Mesenchymal stem cell (in vitro differentiated cells and primary cell): Measurements from ENCODE around the gene SCGB1A1.

Source experiments
- DNase-seq: peaks from one replicate; pipeline ENCODE4 v3.0.0-alpha.2; 2013
- H2AFZ ChIP-seq: one replicate; pipeline ENCODE4 v1.6.1; 2013; ENCODE audit warnings: low read depth, mild to moderate bottlenecking, control low read depth, inconsistent platforms, low read length, moderate library complexity
- H2AK5ac ChIP-seq: 2 replicates; pipeline ENCODE4 v1.6.1; 2013; ENCODE audit warnings: low read length, moderate library complexity, mild to moderate bottlenecking, inconsistent platforms; ENCODE audit not compliant: severe bottlenecking
- H2BK120ac ChIP-seq: one replicate; pipeline ENCODE4 v1.6.1; 2013; ENCODE audit warnings: low read depth, mild to moderate bottlenecking, inconsistent platforms, low read length, moderate library complexity
- H2BK12ac ChIP-seq, 2 experiments: one replicate each; pipeline ENCODE4 v1.6.1; 2013; ENCODE audit warnings: inconsistent platforms in 2 of 2, low read length in 2 of 2, mild to moderate bottlenecking in 2 of 2, moderate library complexity in 2 of 2, control low read depth in 1 of 2
- H2BK15ac ChIP-seq: one replicate; pipeline ENCODE4 v1.6.1; 2013; ENCODE audit warnings: mild to moderate bottlenecking, low read depth, inconsistent platforms; ENCODE audit not compliant: poor library complexity, severe bottlenecking
- H2BK5ac ChIP-seq: 2 replicates; pipeline ENCODE4 v1.6.1; 2013; ENCODE audit warnings: low read depth, mild to moderate bottlenecking, low read length, control low read depth, inconsistent platforms; ENCODE audit not compliant: poor library complexity, severe bottlenecking
- H3K14ac ChIP-seq, 2 experiments: one replicate each; pipeline ENCODE4 v1.6.1; 2013; ENCODE audit warnings: inconsistent platforms in 2 of 2, low read length in 2 of 2, control low read depth in 1 of 2, mild to moderate bottlenecking in 1 of 2, moderate library complexity in 1 of 2
- H3K18ac ChIP-seq, 2 experiments: one replicate each; pipeline ENCODE4 v1.6.1; 2013; ENCODE audit warnings: inconsistent platforms in 2 of 2, low read length in 2 of 2, control low read depth in 1 of 2, low read depth in 1 of 2, mild to moderate bottlenecking in 1 of 2
- H3K23ac ChIP-seq, 2 experiments: one replicate each; pipeline ENCODE4 v1.6.1; 2013; ENCODE audit warnings: inconsistent platforms in 2 of 2, low read length in 2 of 2, mild to moderate bottlenecking in 2 of 2, moderate library complexity in 2 of 2, control low read depth in 1 of 2
- H3K27ac ChIP-seq: 2 replicates; pipeline ENCODE4 v1.5.1; 2013; ENCODE audit warnings: mild to moderate bottlenecking, moderate library complexity, low read length, control low read depth, inconsistent platforms; ENCODE audit not compliant: poor library complexity, severe bottlenecking
- H3K27me3 ChIP-seq, 2 experiments: 2 replicates each; pipeline versions ENCODE4 v1.6.1 to v1.7.0; 2013; ENCODE audit warnings: low read length in 2 of 2, mild to moderate bottlenecking in 2 of 2, moderate library complexity in 2 of 2, control low read depth in 1 of 2, inconsistent platforms in 1 of 2; ENCODE audit not compliant: control insufficient read depth in 1 of 2, insufficient read depth in 1 of 2
- H3K36me3 ChIP-seq, 2 experiments: 2 replicates each; pipeline versions ENCODE4 v1.6.1 to v1.7.0; 2013; ENCODE audit warnings: low read length in 2 of 2, control low read depth in 1 of 2, inconsistent platforms in 1 of 2, low read depth in 1 of 2, mild to moderate bottlenecking in 1 of 2; ENCODE audit not compliant: insufficient read depth in 2 of 2, control insufficient read depth in 1 of 2
- H3K4ac ChIP-seq, 2 experiments: one replicate each; pipeline ENCODE4 v1.6.1; 2013; ENCODE audit warnings: inconsistent platforms in 2 of 2, low read length in 2 of 2, mild to moderate bottlenecking in 2 of 2, moderate library complexity in 2 of 2, control low read depth in 1 of 2, low read depth in 1 of 2
- H3K4me1 ChIP-seq: 2 replicates; pipeline ENCODE4 v1.6.1; 2013; ENCODE audit warnings: low read depth, low read length, control low read depth; ENCODE audit not compliant: control insufficient read depth, insufficient read depth
- H3K4me2 ChIP-seq: 2 replicates; pipeline ENCODE4 v1.6.1; 2013; ENCODE audit warnings: low read length, mild to moderate bottlenecking, inconsistent platforms; ENCODE audit not compliant: poor library complexity, severe bottlenecking
- H3K4me3 ChIP-seq, 2 experiments: 2 replicates each; pipeline versions ENCODE4 v1.5.1 to v1.7.0; 2013; ENCODE audit warnings: low read length in 2 of 2, mild to moderate bottlenecking in 2 of 2, control low read depth in 1 of 2, low read depth in 1 of 2; ENCODE audit not compliant: insufficient read depth in 1 of 2
- H3K79me1 ChIP-seq: replicated peaks from 2 replicates; pipeline ENCODE4 v1.6.1; 2013; ENCODE audit warnings: mild to moderate bottlenecking, control low read depth, low read length, inconsistent platforms; ENCODE audit not compliant: poor library complexity, severe bottlenecking
- H3K9ac ChIP-seq: 2 replicates; pipeline ENCODE4 v1.7.0; 2013; ENCODE audit warnings: mild to moderate bottlenecking, low read length, moderate library complexity
- H3K9me3 ChIP-seq: 2 replicates; pipeline ENCODE4 v1.7.0; 2013; ENCODE audit warnings: mild to moderate bottlenecking, low read length; ENCODE audit not compliant: control insufficient read depth
- H4K8ac ChIP-seq: one replicate; pipeline ENCODE4 v1.6.1; 2013; ENCODE audit warnings: inconsistent platforms, mild to moderate bottlenecking, low read length, moderate library complexity
- H4K91ac ChIP-seq: one replicate; pipeline ENCODE4 v1.6.1; 2013; ENCODE audit warnings: mild to moderate bottlenecking, low read length, inconsistent platforms
- WGBS: methylation state at CpG from one replicate; pipeline ENCODE4 v1.1.7; 2013; ENCODE audit warnings: mixed read lengths; 5-methylcytosine and 5-hydroxymethylcytosine counted together

Gene SCGB1A1

DNA sequence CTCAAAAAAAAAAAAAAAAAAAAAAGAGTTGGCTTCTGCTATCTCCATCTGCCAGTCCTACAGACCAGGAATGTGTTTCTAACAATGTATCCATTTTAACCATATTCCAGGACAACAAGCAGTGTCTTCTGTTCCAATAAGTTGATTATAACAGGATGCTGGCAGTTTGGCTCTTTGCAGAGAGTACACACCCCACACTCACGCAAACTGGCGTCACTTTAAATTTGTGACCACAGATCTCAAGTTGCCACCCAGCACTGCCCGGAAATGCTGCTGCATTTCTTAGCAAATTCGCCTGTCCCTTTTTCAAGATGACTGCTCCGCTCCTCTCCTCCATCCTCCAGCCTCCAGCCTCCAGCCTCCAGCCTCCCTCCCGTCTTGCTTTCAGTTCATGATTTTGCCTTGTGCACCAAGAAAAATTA is 44.3 kb downstream of the SCGB1A1 start:
- H3K27ac ChIP-seq = no peak overlapping the region
- H2BK12ac ChIP-seq = peak overlapping the region in 1 of 2 experiments; percentile 18
- no peak overlapping the region for H3K23ac ChIP-seq
- no peak overlapping the region for H3K4me3 ChIP-seq
- H3K79me1 ChIP-seq = peaks cover 1% of the 10 kb centered on the region
- no peak overlapping the region for H3K4me2 ChIP-seq
- 92% methylated on average over 6 of the region's 6 CpGs for WGBS
- no peak overlapping the region for H4K8ac ChIP-seq
- H3K14ac ChIP-seq = no peak overlapping the region
- no peak overlapping the region for H2BK15ac ChIP-seq
- H3K27me3 ChIP-seq = no peaks in the 10 kb centered on the region
- H3K9me3 ChIP-seq = no peaks in the 10 kb centered on the region
- peaks cover 6% of the 10 kb centered on the region for H3K4me1 ChIP-seq
- H2AK5ac ChIP-seq = no peak overlapping the region
- no peak for DNase-seq
- H3K36me3 ChIP-seq = no peaks in the 10 kb centered on the region
- no peak overlapping the region for H2AFZ ChIP-seq
- H3K4ac ChIP-seq = peak overlapping the region in 1 of 2 experiments; percentile 35
- peak overlapping the region; percentile 7 for H4K91ac ChIP-seq
- H2BK120ac ChIP-seq = no peak overlapping the region
- H3K9ac ChIP-seq = no peak overlapping the region
- H3K18ac ChIP-seq = peak overlapping the region in 1 of 2 experiments; percentile 54
- H2BK5ac ChIP-seq = no peak overlapping the region

DNA sequence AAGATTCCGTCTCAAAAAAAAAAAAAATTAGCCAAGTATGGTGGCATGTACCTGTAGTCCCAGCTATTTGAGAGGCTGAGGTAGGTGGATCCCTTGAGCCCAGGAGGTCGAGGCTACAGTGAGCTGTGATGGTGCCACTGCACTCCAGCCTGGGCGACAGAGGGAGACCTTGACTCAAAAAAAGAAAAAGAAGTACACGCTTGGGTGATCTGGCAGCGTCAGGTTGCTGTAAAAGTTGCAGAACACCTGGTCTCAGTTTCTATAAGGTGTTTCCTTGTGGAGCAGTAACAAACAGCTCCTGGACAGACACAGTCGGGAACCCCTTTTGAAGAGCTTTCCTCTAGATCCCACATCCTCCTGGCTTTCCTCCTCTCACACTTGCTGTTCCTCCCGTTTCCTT is 45.8 kb downstream of the SCGB1A1 start:
- Histone ChIP-seq H3K27ac (no peak overlapping the region), H3K79me1 (peaks cover 1% of the 10 kb centered on the region), H2AFZ (no peak overlapping the region), H3K23ac (no peak overlapping the region), H2BK5ac (no peak overlapping the region), H2BK120ac (no peak overlapping the region), H2BK15ac (no peak overlapping the region), H3K9ac (no peak overlapping the region), H3K4me2 (no peak overlapping the region), H3K9me3 (no peaks in the 10 kb centered on the region), H4K91ac (no peak overlapping the region), H3K4me3 (no peak overlapping the region), H2BK12ac (no peak overlapping the region), H3K4me1 (peaks cover 3% of the 10 kb centered on the region), H3K18ac (no peak overlapping the region), H3K27me3 (no peaks in the 10 kb centered on the region), H3K36me3 (no peaks in the 10 kb centered on the region), H4K8ac (no peak overlapping the region), H3K14ac (no peak overlapping the region), H2AK5ac (no peak overlapping the region), H3K4ac (no peak overlapping the region)
- WGBS = 92% methylated on average over 7 of the region's 7 CpGs
- no peak for DNase-seq

DNA sequence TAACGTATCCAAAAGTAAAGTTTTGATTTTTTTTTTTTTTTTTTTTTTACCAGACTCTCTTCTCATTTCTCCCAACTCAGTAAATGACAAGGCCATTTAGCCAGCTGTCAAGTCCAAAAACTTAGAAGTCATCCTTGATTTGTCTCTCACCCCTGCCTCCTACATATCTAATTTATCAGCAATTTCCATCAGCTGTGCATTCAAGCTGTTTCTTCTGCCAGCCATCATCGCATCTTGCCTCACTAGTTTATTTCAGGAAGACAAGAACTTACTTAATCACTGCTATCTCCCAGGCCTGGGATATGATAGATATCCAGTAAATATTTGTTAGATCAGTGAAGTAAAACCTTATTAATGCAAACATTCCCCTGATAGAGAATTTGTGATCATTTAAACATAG is 47.6 kb downstream of the SCGB1A1 start:
- no peak overlapping the region for H3K14ac ChIP-seq

DNA sequence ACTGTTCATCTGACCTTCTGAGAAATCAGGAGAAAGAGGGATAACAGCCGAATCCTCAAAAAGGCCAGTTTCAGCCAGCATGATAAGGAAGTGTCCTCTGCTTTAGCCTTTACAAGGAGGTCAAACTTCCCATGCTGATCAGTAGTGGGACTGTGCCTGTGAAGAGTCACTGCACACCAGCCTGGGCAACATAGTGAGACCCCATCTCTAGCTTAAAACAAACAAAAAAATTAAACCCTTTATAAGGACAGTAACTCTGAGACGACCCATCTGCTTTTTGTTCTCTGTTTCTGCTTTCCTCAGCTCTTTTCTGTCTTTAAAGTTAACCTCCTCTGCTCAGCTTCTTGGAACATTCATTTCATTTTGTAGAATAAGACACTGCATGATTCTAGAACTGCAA is 49.7 kb downstream of the SCGB1A1 start:
- Histone ChIP-seq H3K9me3 (no peaks in the 10 kb centered on the region), H3K4me2 (no peak overlapping the region), H2AK5ac (no peak overlapping the region), H3K14ac (no peak overlapping the region), H3K23ac (no peak overlapping the region), H3K27me3 (no peaks in the 10 kb centered on the region), H3K27ac (no peak overlapping the region), H3K4me1 (peaks cover 7% of the 10 kb centered on the region), H2BK15ac (no peak overlapping the region), H2BK5ac (no peak overlapping the region), H4K8ac (no peak overlapping the region), H2BK12ac (no peak overlapping the region), H2AFZ (no peak overlapping the region), H3K79me1 (no peaks in the 10 kb centered on the region), H4K91ac (no peak overlapping the region), H3K18ac (no peak overlapping the region), H3K36me3 (no peaks in the 10 kb centered on the region), H2BK120ac (no peak overlapping the region), H3K4ac (no peak overlapping the region), H3K9ac (no peak overlapping the region), H3K4me3 (no peak overlapping the region)
- DNase-seq = no peak
- 74% methylated on average over 2 of the region's 2 CpGs for WGBS

More for the DNA sequence above, 47.6 kb downstream of the SCGB1A1 start:
- Histone ChIP-seq H3K36me3 (no peaks in the 10 kb centered on the region), H3K18ac (no peak overlapping the region), H4K8ac (no peak overlapping the region), H3K27ac (no peak overlapping the region), H3K4ac (no peak overlapping the region), H2BK5ac (no peak overlapping the region), H2AK5ac (no peak overlapping the region), H4K91ac (no peak overlapping the region), H2BK12ac (no peak overlapping the region), H3K79me1 (peaks cover 1% of the 10 kb centered on the region), H3K9ac (no peak overlapping the region), H2BK15ac (no peak overlapping the region), H3K4me1 (peaks cover 3% of the 10 kb centered on the region), H3K27me3 (no peaks in the 10 kb centered on the region), H3K23ac (no peak overlapping the region), H3K4me3 (no peak overlapping the region), H2BK120ac (no peak overlapping the region), H2AFZ (no peak overlapping the region), H3K4me2 (no peak overlapping the region), H3K9me3 (no peaks in the 10 kb centered on the region)
- WGBS = 100% methylated on average over 1 of the region's 2 CpGs
- no peak for DNase-seq
